Measurements from ENCODE around the gene TARS2.

- no peak for TF ChIP-seq POLR2A (IDR thresholded peaks at IDR 0.05; ENCODE audit: low read depth)
- no peak for TF ChIP-seq CTCF (IDR thresholded peaks at IDR 0.05)
- no peak for TF ChIP-seq POLR2AphosphoS5 (IDR thresholded peaks at IDR 0.05)
- TF ChIP-seq EP300 (IDR thresholded peaks at IDR 0.05), result no peak
Measured at GRCh38 chr1:150508982-150509381, 21.8 kb downstream of the TARS2 start.

Measured in esophagus muscularis mucosa (tissue), 4 donors.